IPS-11a (cell line): ENCODE data around the gene MRFAP1.
"Not testable (repeated sequence)": the region's sequence is repeated elsewhere in the genome, so short reads cannot be mapped to it uniquely, and the experiment has no call there.

Experiments used
- H3K4me3 ChIP-seq: one replicate; pipeline ENCODE4 v1.5.1; 2013; ENCODE audit warnings: low read depth, low read length, control low read depth

Gene MRFAP1

DNA sequence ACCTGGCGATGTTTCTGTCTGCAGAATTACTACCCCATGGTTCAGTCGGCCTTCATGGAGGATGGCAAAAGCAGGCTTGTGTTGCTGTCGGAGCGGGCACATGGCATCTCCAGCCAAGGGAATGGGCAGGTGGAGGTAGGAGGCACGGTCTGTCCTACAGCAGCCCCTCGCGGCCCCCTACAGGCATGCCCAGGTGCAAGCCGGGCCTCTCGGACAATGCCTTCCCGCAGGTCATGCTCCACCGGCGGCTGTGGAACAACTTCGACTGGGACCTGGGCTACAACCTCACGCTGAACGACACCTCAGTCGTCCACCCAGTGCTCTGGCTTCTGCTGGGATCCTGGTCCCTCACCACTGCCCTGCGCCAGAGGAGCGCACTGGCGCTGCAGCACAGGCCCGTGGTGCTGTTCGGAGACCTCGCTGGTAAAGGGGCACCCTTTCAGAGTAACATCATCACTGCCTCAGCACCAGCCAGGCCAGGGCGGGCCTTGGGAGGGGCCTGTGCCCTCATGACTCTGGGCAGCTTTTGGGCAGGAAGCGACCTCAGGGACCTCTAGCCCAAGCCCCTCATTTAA, 29.5 kb upstream of the MRFAP1 start:
- no peak overlapping the region for H3K4me3 ChIP-seq

DNA sequence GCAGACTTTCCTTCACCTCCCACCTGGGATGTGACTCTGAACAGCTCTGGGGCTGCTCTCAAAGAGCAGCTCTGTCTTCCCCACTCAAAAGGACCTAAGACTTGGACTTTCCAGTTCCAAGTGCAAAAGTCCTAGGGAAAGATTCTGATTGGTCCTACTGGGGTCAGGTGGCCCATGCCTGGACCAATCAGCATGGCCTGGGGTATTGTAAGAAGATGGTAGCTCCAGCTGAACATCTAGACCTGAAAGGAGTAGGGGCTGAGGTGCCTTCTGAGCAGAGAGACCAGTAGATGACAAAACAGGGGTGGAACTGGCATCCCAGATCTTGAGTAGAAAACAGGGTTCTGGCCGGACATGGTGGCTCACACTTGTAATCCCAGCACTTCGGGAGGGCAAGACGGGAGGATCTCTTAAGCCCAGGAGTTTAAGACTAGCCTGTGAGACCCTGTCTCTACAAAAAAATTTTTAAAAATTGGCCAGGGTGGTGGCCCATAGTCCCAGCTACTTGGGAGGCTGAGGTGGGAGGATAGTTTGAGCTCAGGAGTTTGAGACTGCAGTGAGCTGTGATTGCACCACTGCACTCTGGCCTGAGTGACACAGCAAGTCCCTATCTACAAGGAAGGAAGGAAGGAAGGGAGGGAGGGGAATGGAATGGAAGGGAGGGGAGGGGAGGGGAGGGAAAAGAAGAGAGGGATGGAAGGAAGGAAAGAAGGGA, 27.4 kb upstream of the MRFAP1 start:
- H3K4me3 ChIP-seq, result no peak overlapping the region

DNA sequence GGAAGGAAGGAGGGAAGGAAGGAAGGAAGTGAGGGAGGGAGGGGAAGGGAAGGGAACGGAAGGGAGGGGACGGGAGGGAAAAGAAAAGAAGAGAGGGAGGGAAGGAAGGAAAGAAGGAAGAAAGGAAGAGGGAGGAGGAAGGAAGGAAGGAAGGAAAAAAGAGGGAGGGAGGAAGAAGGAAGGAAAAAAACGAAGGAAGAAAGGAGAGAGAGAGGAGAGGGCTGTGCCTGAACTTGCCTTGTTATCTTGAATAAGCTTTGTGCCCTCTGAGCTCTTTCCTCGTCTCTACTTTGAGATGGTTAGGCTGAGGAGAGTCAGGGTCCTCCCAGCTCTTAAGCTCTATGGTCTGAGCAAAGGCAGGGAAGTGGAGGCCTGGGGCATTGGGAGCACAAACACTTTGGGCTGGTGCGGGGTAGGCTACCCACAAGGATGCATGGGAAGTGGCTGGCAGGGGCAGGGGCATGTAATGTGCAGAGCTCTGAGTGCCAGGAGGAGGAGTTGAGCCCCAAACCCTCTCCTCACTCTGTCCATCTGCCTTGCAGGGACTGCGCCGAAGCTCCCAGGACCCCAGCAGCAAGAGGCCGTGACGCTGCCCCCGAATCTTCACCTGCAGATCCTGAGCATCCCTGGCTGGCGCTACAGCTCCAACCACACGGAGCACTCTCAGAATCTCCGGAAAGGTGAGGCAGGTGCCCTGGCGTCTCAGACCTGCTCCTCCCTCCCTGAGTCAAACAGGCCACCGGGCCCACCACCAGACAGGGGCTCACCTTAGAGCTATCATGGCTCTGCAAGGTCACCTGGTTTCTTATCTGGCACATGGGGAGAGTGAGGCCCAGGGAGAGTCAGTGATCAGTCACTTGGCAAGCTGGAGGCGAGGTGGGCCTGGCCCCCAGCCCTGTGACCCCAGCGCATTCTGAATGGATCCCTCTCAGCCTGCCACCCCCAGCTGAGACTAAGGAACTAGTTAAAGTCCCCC, 26.5 kb upstream of the MRFAP1 start:
- no peak overlapping the region for H3K4me3 ChIP-seq

DNA sequence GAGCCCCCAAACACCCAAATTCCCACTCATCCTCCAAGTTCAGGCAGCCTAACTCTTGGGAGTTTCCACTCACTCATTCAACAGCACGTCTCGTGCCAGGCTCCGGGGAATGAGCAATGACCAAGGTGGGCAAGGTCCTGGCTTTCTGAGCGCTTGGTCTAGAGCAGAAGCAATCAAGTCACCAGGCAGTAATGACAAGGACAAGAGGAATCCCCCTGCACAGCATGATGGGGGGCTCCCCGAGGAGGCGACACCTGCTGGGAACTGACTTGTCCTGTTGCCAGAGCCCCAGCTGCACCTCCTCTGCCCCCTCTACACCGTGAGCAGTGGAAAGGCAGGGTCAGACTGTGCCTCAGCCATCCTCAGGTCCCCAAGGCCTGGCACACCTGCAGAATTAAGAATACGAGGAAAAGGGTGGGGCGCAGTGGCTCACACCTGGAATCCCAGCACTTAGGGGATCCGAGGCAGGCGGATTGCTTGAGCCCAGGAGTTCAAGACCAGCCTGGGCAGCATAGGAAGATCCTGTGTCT, 25.7 kb upstream of the MRFAP1 start:
- no peak overlapping the region for H3K4me3 ChIP-seq

DNA sequence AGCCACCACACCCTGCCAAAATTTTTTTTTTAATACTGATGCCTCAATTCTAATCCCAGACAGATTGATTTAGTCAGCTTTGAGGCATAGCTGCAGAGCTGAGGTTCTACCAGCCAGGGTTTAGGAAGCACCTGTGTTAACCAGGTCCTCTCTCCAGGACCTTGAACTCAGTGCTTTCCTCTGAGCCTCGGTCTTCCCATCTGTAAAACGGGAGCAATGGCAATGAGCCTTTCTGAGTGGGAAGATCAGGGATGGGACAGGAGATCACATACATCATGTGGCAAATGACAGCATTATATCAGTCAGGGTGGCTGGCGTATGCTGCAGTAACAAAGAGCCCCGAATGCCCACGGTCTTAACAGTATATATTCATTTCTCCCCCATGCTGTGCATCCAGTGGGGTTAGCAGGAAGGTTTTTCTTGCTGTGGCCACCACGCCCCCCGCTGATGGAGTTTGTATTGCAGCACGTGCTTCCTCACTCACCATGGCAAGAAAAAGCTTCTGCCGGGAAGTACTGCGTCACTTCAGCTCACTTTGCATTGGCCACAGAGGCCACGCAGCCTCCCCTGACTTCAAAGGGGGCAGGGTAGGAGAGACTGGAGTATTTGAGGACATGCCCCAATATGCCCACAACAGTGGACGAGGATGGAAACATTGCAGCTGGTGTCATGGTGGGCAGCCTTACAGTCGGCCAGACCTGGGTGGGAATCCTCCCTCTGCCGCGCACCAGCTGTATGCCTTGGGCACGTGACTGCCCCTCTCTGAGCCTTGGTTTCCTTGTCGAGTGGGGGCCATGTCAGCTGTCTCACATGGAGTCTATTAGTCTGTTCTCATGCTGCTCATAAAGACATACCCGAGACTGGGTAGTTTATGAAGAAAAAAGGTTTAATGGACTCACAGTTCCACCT, 24.1 kb upstream of the MRFAP1 start:
- H3K4me3 ChIP-seq, result no peak overlapping the region

DNA sequence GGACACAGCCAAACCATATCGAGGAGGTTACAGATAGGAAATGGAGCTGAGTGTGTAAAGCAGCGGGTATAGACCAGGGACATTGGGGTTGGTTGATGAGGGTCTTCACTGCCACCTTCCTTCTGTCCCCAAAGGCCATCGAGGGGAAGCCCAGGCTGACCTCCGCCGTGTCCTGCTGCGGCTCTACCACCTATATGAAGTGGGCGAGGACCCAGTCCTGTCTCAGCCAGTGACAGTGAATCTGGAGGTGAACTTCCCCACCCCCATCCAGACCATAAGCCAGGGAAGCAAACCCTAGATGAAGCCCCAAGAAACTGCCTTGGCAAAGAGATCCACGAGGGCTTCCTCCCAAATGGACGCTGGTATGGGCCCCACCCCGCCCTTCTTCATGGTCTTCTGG, 23.2 kb upstream of the MRFAP1 start:
- H3K4me3 ChIP-seq, result no peak overlapping the region

DNA sequence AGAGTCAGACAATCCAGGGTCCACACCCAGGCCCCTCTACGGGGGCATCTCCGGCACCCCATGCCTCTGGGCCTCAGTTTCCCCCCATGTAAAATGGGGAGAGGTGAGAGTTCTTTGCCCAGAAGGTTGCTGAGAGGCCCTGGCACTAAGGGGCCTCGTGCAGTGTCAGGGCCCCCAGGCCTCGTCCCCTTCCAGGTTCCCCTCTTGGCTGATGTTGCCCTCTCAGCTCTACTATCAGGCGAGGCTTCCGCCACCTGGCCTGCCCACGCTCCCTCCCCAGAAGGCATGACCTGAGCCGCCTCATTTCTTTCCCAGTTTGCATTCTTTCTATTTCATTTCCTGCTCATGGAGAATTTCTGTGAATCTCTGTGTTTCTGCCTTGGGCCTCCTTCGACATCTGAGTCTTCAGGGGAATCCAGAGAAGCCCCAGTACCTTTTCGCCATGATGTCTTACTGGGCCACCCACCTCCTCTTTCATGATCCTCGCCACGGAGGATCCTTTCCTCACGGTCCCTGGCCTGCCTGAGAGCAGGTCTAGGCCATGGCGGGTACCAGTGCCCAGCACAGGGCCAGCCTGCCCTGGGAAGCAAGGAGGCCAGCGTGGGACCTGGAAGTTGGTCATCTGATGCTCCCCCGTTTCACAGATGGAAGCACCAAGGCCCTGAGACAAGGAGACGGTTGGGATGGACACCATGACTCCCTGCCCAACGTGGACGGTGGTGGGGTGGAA, 21.9 kb upstream of the MRFAP1 start:
- H3K4me3 ChIP-seq, result no peak overlapping the region

DNA sequence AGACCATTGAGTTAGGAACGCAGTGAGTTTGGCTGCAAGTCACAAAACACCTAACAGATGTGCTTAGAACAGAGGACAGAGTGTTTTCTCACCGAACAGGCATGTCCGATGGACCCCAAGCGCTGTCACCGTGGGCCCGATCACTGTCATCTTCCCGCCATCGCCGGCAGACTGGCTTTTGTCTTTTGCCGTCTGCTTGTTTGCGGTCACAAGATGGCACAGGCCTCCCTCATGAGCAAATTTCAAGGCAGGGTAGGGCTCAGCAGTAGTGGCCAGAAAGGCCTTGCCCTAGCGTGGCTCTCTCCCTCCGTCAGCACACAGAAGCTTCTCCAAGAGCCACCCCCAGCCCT, 21.4 kb upstream of the MRFAP1 start:
- H3K4me3 ChIP-seq, result no peak overlapping the region

DNA sequence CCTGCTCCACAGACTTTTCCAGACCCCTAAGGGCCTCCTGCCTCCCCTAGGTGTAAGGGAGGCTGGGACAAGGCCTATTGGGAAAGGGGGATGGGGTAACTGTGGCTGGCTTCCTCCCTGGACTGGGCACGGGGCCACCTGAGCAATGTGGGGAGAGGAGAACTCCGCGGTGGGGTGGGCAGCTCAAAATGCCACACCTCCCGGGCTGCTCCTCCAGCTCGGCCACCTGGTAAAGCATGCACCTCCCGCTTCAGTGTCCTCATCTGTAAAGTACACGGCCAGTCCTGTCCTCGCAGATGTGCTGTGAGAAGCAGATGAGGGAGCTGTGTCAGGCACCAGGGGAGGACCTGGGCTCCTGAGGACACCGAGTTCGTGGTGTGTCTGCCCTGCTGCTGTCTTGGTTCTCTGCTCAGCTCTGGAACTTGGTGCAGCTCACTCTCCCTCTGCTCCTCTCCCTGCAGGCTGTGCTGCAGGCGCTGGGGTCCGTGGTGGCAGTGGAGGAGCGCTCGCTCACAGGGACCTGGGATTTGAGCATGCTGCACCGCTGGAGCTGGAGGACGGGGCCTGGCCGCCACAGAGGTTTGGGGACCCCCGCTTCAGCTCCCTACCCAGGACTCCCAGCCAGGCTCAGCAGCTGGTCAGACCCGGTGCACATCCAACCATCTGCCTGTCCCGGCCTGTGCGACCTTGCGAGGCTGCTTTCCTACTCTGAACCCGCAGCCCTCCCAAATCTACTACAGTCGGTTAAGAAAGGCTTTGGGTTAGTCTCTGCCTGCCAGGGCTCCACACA, 20.8 kb upstream of the MRFAP1 start:
- H3K4me3 ChIP-seq, result no peak overlapping the region

DNA sequence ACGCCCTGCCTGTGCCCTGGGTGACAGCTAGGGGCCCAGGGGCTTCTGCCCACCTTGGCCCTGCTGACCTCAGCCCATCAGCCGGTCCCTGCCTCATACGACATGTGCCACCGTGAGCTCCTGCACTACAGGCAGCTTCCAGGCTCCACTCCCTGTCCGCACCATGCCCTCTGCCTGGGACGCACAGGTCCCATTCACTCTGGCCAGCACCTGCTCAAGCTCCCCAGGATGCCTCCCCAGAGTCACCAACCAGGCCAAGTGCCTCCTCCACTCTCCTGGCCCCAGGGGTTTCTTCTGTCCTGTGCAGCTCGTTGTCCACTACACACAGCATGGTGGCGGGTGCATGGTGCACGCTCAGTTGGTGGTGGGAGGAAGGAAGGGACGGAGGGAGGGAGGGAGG, 20.2 kb upstream of the MRFAP1 start:
- H3K4me3 ChIP-seq, result no peak overlapping the region

DNA sequence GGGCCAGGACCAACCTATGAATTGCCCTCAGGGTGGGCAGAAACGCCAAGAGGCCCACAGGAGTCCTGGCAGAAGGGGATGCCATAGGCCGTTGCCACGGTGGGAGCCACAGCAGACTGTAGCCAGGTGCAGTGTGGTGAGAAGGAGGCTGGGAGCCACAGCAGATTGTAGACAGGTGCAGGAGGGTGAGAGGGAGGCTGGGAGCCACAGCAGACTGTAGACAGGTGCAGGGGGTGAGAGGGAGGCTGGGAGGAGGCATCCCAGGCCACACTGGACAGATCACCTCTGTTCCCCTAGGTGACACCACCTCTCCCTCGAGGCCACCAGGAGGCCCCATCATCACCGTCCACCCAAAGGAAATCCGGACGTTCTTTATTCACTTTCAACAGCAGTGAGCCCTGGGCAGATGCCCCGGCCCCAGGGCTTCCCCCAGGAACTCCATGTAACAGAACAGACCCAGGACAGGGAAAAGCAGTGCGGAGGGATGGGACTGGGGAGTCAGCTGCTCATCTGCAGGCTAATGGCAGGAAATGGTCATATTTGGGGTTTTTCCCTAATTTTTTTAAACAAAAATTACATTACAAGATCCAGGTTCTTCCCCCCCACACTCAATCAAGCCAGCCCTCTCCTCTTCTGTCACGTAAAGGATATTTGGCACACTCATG, 19.5 kb upstream of the MRFAP1 start:
- no peak overlapping the region for H3K4me3 ChIP-seq

DNA sequence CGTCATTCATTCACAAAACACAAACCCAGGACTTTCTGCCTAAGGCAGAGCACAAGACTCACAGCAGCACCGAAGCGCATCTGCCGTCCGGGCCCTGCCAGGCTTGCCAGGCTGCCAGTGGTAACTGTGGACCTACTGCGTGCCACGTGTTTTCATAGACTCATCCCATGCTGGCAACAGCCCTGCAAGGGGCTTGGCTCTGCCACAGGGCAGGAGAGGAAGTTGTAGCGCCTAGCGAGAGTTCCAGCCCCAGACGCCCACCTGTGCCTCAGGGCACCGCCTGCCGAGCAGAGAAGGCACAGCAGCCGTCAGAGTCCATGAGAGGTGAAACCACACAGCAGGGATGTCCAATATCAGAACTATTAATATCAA, 18.9 kb upstream of the MRFAP1 start:
- H3K4me3 ChIP-seq, result no peak overlapping the region

DNA sequence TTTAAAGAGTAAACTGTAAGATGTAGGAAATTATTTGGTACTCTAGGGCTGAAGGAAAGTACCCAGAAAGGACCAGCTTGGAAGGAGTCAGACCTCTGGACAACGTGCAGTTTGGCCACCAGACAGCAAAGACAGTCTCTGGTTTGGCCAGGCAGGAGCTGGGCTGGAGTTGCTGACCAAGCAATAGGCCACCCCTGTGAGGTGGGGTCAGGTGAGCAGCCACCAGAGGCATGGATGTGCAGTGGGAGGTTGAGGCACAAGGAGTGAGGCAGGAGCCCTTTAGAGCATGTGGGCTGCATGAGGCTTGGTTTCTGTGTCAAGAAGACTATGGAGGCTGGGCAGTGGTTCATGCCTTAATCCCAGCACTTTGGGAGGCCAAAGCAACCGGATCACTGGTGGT, 17.7 kb upstream of the MRFAP1 start:
- no peak overlapping the region for H3K4me3 ChIP-seq

DNA sequence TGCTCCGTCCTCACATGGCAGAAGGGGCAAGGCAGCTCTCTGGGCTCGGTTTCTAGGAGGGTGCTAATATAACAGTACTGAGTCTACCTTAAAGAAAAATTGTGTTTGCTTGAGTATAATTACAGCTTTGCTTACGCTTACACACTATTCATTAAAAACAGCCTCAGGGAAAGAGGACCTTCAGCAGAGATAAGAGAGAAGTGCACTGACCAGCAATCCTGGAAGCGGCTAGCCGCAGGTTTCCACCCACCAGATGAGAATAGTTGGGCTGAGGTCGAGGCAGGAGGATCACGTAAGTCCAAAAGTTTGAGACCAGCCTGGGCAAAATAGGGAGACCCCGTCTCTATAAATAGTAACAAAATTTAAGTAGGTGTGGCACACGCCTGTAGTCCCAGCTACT, 15.2 kb upstream of the MRFAP1 start:
- H3K4me3 ChIP-seq, result no peak overlapping the region

DNA sequence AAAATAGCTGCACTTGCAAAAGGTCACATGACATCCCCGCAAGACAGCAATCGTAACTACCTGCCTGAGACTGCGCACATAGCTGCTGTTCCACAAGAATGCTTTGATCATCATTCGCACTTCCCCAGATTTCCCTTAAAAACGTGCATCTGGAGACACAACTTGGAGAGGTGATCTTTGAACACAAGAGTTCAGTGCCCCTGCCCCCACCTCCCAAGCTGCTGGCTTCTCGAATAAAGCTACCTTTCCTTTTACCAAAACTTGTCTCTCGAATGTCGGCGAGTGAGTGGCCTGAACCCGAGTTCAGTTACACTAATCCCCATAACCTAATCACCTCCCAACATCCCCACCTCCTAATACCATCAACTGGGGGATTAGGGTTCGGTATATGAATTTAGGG, 14.4 kb upstream of the MRFAP1 start:
- no peak overlapping the region for H3K4me3 ChIP-seq

DNA sequence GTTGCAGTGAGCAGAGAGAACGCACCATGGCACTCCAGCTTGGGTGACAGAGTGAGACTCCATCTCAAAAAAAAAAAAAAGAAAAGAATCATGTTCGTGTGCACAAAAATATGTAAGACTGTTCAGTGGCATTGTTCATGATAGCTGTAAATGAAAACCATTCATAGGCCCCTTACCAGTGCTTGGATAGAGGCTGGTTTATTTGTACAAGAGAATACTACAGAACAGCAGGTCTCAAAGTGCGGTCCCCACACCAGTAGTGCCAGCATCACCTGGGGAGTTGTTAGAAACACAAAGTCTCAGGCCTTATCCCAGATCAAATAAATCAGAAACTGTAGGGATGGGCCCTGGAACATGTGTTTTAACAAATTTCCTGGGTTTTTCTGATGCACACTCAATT, 12.7 kb upstream of the MRFAP1 start:
- no peak overlapping the region for H3K4me3 ChIP-seq

DNA sequence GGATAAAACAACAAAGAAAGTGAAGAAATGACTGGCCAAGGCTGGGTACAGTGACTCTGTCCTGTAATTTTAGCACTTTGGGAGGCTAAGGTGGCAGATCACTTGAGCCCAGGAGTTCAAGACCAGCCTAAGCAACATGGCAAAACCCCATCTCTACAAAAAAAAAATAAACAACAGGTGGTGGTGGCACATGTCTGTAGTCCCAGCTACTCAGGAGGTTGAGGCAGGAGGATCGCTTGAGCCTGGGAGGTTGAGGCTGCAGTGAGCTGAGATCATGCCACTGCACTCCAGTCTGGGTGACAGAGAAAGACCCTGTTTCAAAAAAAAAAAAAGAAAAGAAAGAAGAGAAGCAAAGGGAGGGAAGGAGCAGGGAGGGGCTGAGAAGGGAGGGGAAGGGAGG, 12.0 kb upstream of the MRFAP1 start:
- H3K4me3 ChIP-seq, result not testable (repeated sequence)

DNA sequence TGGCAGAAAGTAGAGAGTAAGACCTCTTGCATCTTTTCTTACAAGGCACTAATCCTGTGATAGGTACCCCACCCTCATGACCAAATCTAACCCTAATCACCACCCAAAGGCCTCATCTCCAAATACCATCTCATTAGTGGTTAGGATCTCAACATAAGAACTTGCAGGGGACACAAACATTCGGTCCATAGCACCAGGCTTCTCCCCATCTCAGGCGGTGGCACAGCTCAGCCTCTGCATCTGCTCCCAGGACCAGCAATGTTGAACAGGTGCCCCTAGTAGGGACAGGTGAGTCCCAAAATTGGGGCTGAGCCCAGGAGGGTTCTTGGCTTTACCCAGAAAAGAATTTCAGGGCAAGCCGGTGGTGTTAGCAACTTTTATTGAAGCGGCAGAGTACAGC, 8.4 kb upstream of the MRFAP1 start:
- no peak overlapping the region for H3K4me3 ChIP-seq
